Measurements from ENCODE around the gene CALN1.

- TF ChIP-seq CTCF (IDR thresholded peaks at IDR 0.05; ENCODE audit: poor library complexity) (no peak), EZH2 (IDR thresholded peaks at IDR 0.05; ENCODE audit: borderline replicate concordance) (no peak), EZH2phosphoT487 (IDR thresholded peaks at IDR 0.05; ENCODE audit: low read depth, severe bottlenecking, unreplicated experiment) (no peak)
Measured at GRCh38 chr7:72279203-72279602, 132.9 kb downstream of the CALN1 start.
